ENCODE results near the gene GYS1. TPM values are rescaled to one million over a fixed set of nuclear protein-coding genes. Genes with fewer than 3 reads are reported as not detected.

GYS1 gene
- total RNA-seq, 1 experiment from 2014 or later: 46.1 TPM

- no peak for DNase-seq (ENCODE audit: low read depth)
These were observed 2.7 kb downstream of the GYS1 start for GRCh38 chr19:48990400-48990799.

DNA sequence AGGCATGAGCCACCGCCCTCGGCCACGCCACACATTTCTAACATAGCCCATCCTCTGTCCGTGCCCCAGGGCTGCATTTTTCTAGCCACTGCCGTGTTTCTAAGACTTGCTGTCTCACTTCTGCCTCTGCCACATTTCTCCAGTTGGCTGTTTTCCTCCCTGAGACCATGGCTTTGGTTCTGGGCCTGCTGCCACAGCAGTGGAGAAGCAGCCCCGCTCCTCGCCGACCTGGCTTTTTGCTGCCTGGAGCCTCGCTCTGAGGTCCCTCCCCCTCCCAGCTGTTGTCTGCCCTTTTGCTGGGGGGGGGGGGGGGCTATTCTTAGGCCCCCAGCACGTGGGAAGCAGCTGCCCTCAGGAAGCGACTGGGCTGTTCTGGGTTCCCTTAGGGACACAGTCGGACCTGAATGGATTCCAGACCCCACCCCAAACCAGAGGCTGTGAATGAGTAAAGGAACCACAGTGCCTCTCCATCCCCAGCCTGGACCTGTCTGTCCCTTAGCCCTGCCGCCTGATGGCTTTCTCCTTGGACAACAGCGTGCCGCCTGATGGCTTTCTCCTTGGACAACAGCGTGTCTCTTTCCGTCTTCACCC, 3.3 kb downstream of the GYS1 start:
- DNase-seq (ENCODE audit: low read depth): no peak

GRCh38 chr19:48988860-48989259, 4.2 kb downstream of the GYS1 start:
- DNase-seq (ENCODE audit: low read depth): no peak

DNA sequence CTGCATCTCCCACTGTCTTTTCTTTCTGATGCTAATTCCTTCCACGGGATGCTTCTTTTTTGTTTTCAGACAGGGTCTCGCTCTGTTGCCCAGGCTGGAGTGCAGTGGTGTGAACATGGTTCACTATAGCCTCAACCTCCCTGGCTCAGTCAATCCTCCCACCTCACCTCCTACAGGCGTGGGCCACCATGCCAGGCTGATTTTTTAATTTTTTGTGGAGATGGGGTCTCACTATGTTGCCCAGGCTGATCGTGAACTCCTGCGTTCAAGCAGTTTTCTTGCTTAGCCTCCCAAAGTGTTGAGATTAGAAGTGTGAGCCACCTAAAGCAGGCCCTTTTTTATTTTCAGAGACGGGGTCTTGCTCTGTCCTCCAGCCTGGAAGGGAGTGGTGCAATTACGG, 4.8 kb downstream of the GYS1 start:
- DNase-seq (ENCODE audit: low read depth): no peak

DNA sequence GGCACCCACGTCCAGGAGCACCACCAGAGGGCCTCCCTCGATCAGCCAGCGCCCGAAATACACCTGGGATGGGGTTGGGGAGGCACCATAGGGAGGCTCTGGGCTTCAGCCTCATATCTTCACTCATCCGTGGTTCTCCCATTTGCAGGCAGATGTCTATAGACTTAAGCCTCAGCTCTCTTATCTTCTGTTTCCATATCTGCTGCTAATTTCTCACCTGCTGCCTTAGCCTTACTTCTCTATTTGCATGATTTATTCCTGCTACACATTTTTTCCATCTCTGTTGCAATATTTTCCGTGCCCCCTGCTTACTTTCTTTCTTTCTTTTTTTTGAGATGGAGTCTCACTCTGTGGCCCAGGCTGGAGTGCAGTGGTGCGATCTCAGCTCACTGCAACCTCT, 5.8 kb downstream of the GYS1 start:
- no peak for DNase-seq (ENCODE audit: low read depth)

DNA sequence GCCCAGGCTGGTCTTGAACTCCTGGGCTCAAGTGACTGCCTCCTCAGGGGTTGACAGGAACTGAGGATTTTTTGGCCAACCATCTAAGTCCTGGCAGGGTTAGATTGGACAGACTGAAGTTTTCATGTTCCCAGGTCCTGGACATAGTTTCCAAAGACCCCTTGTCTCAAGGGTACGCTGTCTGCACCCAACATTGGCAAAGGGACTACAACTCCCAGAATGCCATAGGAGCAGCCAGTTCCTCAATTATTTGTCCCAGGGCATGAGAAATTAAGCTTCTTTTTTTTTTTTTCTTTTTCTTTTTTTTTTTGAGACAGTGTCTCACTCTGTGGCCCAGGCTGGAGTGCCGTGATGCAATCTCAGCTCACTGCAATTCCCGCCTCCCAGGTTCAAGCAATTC, 6.9 kb downstream of the GYS1 start:
- no peak for DNase-seq (ENCODE audit: low read depth)

DNA sequence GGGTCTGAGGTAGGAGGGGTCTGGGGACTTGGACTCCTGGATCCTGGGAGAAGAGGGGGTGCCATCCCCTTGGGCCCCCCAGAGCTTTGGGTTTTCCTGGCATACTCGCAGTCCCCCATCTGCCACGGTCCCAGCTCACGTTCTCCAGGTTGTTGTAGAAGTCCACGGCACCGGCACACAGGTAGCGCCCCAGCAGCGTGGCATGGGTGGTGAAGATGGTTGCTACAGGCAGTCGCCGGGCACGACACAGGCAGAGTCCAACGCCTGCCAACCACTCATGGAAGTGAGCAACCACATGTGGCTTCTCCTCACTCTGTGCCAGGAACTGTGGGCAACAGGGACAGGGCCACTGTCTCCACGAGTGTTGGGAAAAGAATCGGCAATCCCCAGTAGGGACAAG, 7.4 kb downstream of the GYS1 start:
- no peak for DNase-seq (ENCODE audit: low read depth)

- no peak for DNase-seq (ENCODE audit: low read depth)
These were observed 10.8 kb downstream of the GYS1 start for GRCh38 chr19:48982280-48982679.

DNA sequence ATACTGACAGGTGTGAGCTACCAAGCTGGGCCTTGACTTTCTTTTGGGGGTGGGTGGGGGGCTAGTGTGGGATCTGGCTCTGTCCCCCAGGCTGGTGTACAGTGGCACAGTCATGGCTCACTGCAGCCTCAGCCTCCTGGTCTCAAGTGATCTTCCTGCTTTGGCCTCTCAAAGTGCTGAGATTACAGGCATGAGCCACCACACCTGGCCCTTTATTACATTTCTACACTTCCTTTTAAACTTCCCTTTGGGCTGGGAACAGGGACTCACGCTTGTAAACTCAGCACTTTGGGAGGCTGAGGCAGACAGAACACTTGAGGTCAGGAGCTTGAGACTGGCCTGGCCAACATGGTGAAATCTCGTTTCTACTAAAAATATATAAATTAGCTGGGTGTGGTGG, 16.0 kb downstream of the GYS1 start:
- no peak for DNase-seq (ENCODE audit: low read depth)

DNA sequence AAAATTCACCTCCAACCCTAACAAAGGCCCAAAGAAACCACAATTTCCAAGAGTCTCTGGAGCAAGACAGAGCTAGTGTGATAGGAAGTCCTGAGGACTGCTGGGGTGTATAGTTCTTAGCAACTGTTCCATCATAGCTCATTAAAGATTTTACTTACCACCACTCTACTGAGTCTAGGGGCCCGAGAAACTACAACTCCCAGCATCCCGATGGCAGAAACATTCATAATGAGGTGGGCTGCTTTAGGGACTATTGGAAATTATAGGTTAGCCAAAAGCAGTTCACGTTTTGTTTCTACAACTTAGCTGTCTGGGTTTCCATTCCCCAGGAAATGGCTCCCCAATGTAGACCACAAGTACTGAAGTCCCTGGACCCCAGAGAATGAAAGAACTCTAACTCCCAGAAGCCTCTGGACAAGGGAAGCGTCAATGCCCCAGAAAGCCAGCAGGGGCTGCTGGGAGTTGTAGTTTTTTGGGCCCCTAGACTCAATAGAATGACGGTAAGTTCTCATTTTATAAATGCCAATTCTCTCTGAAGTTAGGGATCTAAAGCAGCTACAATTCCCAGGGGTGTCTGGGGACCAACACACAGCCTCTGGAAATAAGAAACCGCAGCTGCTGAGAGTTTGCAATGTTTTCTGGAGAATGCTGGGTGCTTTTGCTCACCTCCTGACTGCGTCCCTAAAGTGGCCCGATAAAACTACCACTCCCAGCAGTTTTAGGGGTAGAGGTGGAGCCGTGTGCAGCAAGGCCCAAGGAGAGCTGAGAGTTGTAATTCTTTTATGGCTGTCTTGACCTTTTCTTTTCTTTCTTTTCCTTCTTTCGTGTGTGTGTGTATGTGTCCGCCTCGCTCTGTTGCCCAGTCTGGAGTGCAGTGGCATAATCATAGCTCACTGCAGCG, 16.9 kb downstream of the GYS1 start:
- DNase-seq (ENCODE audit: low read depth): peak; percentile 56

DNA sequence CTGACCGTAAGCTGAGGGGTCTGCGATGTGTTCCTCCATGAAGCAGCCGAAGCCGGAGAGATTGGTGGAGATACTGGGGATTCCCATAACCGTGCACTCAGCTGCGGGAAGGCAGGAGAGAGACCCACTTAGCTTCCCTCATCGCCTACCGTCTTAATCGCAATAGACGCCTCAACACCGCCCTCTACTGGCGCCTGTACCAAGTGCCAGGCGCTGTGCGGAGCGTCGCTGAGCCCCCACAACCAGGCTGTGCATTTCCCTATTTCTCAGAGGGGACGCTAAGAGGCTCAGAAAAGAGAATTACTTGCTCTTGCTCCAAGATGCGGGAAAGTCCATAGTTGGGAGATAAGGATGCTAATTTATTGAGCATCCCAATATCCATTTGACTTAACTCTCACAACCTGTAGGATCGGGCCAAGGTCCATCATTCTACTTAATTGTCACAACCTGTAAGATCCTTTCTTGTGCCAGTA, 22.1 kb downstream of the GYS1 start:
- peak; percentile 65 for DNase-seq (ENCODE audit: low read depth)

GRCh38 chr19:48970139-48970766, 22.9 kb downstream of the GYS1 start:
- peak; percentile 51 for DNase-seq (ENCODE audit: low read depth)

- DNase-seq (ENCODE audit: low read depth): no peak
These were observed 23.6 kb downstream of the GYS1 start for GRCh38 chr19:48969276-48970138.

DNA sequence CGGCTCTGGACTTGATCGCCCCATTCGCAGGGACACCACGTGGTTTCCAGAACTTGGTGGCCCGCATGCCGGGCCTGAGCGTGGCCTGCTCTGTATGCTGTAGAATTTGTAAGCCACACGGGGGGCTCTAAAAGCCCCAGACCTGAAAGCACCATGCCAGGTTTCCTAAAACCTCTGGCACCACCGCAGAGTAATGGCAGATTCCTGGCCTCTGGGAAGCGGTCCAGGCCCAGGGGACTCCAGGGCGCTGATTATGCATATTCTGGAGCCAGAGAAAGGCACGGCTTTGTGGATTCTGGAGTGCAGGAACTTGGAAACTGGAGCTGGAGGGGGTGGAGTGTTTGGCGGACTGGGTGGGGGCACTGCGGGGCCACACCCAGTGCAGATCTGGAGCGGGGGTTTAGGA, 24.3 kb downstream of the GYS1 start:
- no peak for DNase-seq (ENCODE audit: low read depth)

DNA sequence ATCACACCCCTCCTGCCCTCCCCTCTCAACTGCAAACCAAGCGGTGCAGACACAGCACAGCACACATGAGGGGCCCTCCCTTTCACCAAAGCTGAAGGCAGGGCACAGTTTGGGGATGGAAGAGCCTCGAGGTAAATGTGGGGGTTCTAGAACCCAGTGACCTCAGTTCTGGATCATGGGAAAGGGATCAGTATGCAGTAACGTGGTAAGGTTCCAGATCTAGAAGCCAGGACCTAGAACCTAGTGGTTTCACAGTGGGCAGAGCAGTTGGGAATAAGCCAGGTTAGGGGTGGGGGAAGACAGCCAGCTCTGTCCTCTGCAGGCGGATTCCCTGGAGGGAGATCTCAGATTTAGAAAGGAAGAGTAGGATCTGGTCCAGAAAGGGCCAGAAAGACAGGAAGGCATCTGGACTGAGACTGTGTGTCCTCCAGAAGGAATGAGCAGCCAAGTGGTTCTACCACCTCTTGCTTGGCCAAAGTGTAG, 24.9 kb downstream of the GYS1 start:
- DNase-seq (ENCODE audit: low read depth): no peak

DNA sequence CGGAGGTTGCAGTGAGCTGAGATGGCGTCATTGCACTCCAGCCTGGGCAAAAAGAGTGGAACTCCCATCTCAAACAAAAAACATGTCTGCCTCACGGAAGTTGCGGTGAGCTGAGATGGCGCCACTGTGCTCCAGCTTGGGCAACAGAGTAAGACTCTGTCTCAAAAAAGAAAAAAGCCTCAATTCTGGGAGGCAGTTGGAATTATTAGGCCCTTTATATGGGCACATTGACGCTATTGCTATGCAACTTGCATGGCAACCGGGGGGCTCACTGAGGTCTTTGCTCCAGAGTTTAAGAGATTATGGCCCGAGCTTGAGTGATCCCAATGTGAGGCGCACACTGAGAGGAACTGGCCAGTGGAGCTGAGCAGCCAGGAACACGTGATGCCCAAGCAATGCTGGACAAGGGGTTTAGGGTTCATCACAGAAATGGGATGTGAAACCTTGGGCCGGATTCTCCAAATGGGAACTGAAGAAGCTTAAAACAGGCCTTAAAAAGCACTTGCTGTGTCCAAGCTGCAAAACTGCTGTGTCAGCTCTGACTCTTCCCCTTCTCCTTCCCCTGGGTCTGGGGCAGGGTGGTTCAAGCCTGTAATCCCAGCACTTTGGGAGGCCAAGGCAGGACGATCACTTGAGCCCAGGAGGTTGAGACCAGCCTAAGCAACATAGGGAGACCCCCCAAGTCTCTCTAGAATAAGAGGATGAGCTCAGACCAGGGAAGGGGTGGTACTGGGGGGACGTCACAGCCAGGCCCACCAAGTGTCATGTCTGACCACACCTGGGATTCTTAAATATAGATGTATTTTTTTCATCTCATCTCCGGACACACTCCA, 25.5 kb downstream of the GYS1 start:
- DNase-seq (ENCODE audit: low read depth): peak; percentile 63

DNA sequence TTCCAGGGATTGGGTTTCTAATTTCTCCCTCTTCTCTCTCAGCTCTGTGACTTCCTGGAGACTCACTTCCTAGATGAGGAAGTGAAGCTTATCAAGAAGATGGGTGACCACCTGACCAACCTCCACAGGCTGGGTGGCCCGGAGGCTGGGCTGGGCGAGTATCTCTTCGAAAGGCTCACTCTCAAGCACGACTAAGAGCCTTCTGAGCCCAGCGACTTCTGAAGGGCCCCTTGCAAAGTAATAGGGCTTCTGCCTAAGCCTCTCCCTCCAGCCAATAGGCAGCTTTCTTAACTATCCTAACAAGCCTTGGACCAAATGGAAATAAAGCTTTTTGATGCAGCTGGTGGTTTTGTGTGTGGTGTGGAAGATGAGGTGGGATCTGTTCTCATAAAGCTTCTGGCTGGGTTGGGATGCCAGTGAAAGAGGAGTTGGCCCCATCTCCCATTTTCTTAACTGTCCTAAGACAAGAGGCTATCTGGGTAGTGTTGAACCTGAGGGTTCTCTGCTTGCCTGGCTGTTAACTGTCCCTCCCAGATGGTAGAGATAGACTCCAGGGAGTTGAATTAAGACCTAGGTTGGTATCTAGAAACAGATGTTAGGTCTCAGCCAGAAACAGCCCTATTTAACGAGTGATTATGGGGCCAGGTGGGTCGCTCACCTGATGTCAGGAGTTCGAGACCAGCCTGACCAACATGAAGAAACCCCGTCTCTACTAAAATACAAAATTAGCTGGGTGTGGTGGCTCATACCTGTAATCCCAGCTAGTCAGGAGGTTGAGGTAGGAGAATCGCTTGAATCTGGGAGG, 26.4 kb downstream of the GYS1 start:
- DNase-seq (ENCODE audit: low read depth): no peak

GRCh38 chr19:48965806-48966540, 27.1 kb downstream of the GYS1 start:
- peak; percentile 79 for DNase-seq (ENCODE audit: low read depth)

All from HT1080 (cell line).